HepG2 (cell line): Measurements from ENCODE around the gene NOXA1. TPM values are rescaled to one million over a fixed set of nuclear protein-coding genes. Genes with fewer than 3 reads are reported as not detected.
A peak's percentile ranks its signal among the peaks of the same experiment; 100 is the strongest.

Experiments used
- ATAC-seq: fragments of 200-7000 bp; cut with Tn5 transposase; 3 replicates; pipeline ENCODE4 v1.9.1; 2020; ENCODE audit warnings: mild to moderate bottlenecking, moderate library complexity
- BruUV-seq: library from RNA; stranded (reverse); fragments of 400-500 nt; replicated peaks from 2 replicates; lab custom pipeline; 2021; lab: Mats Ljungman, UMichigan
- CTCF ChIA-PET: fragments of 300-600 bp; formaldehyde crosslinking; extraction: SDS; loops from one replicate; lab custom pipeline; 2021; ENCODE audit warnings: low total read pairs, inconsistent platforms, low intra/inter-chr PET ratio; lab: Yijun Ruan, JAX
- POLR2A ChIA-PET: fragments of 350-600 bp; sonication (Branson Sonifier 250); formaldehyde crosslinking; loops from one replicate; lab custom pipeline; 2020; ENCODE audit warnings: antibody characterized with exemption, inconsistent platforms; lab: Yijun Ruan, JAX
- DNase-seq: peaks from one replicate; pipeline ENCODE4 v3.0.0-alpha.2; 2015; ENCODE audit warnings: low spot score
- FAIRE-seq: peaks from 3 replicates; lab custom pipeline; 2011; peaks lifted over from hg19 to GRCh38; lab: Jason Lieb, UNC
- H2AFZ ChIP-seq: one replicate; pipeline ENCODE4 v1.6.1; 2011; ENCODE audit warnings: low read length, inconsistent platforms
- H3K27ac ChIP-seq: fragments of 300-600 bp; 3 replicates; pipeline ENCODE4 v1.8.0; 2011; ENCODE audit warnings: mixed run types, mild to moderate bottlenecking, mixed read lengths, low read length, inconsistent platforms; ENCODE audit not compliant: insufficient read depth; ENCODE audit errors: extremely low read length
- H3K27me3 ChIP-seq, 2 experiments: fragments of 200-600 bp in 1 of 2; 2 replicates in 1 of 2; 3 replicates in 1 of 2; pipeline versions ENCODE4 v1.6.0 to v1.8.0; 2011; ENCODE audit warnings: low read length in 2 of 2, mild to moderate bottlenecking in 2 of 2, moderate library complexity in 2 of 2, inconsistent platforms in 1 of 2; ENCODE audit not compliant: insufficient read depth in 2 of 2, control insufficient read depth in 1 of 2
- H3K36me3 ChIP-seq, 2 experiments: fragments of 200-600 bp in 1 of 2; replicated peaks in 1 of 2; 2 replicates in 1 of 2; 3 replicates in 1 of 2; pipeline versions ENCODE4 v1.5.1 to v1.8.0; 2011; ENCODE audit warnings: low read length in 2 of 2, inconsistent platforms in 1 of 2; ENCODE audit not compliant: insufficient read depth in 2 of 2, control insufficient read depth in 1 of 2
- H3K4me1 ChIP-seq: 2 replicates; pipeline ENCODE4 v1.5.1; 2012; ENCODE audit warnings: low read length, inconsistent platforms; ENCODE audit not compliant: insufficient read depth
- H3K4me2 ChIP-seq: 2 replicates; pipeline ENCODE4 v1.6.0; 2011; ENCODE audit warnings: low read depth, low read length, inconsistent platforms
- H3K4me3 ChIP-seq, 3 experiments: fragments of 200-600 bp in 1 of 3; sonication (generic), shearing (Covaris generic) in 1 of 3; replicated peaks in 1 of 3; 2 replicates each; pipeline ENCODE4 v1.5.1; 2011 to 2016; ENCODE audit warnings: low read length in 3 of 3, inconsistent platforms in 2 of 3, low read depth in 2 of 3, mild to moderate bottlenecking in 2 of 3, control low read depth in 1 of 3, mixed read lengths in 1 of 3; ENCODE audit not compliant: insufficient read depth in 1 of 3
- H3K79me2 ChIP-seq: one replicate; pipeline ENCODE4 v1.6.1; 2011; ENCODE audit warnings: low read length, inconsistent platforms; ENCODE audit not compliant: insufficient read depth
- H3K9ac ChIP-seq: 2 replicates; pipeline ENCODE4 v1.6.0; 2011; ENCODE audit warnings: mild to moderate bottlenecking, low read depth, low read length, inconsistent platforms; ENCODE audit not compliant: insufficient read depth
- H3K9me3 ChIP-seq: 2 replicates; pipeline ENCODE4 v1.5.1; 2012; ENCODE audit warnings: mild to moderate bottlenecking, low read length
- H4K20me1 ChIP-seq: 2 replicates; pipeline ENCODE4 v1.6.0; 2011; ENCODE audit warnings: inconsistent platforms, mild to moderate bottlenecking, low read length, moderate library complexity; ENCODE audit not compliant: insufficient read depth
- CHD2 ChIP-seq: IDR thresholded peaks from 2 replicates; pipeline ENCODE4 v1.6.1; 2011; ENCODE audit warnings: low read depth, low read length, improper control_type of control experiment
- MXI1 ChIP-seq: IDR thresholded peaks from 3 replicates; pipeline ENCODE4 v1.6.1; 2012; ENCODE audit warnings: low read depth, low read length, inconsistent platforms, borderline replicate concordance
- NR2F6 ChIP-seq, 2 experiments: IDR thresholded peaks; 2 replicates each; pipeline ENCODE4 v1.6.1; 2016; ENCODE audit warnings: antibody characterized with exemption in 1 of 2, mild to moderate bottlenecking in 1 of 2
- PHB2 ChIP-seq: fragments of 450-650 bp; IDR thresholded peaks from 2 replicates; pipeline ENCODE4 v1.6.1; 2018; ENCODE audit not compliant: partially characterized antibody
- RFX3 ChIP-seq: IDR thresholded peaks from 2 replicates; pipeline ENCODE4 v1.6.1; 2016; ENCODE audit warnings: missing biosample characterization, missing genetic modification reagents
- ZMYM3 ChIP-seq: sonication (generic); formaldehyde crosslinking; IDR thresholded peaks from 2 replicates; pipeline ENCODE4 v1.5.1; 2020; ENCODE audit warnings: mild to moderate bottlenecking, missing genetic modification reagents
- ZNF143 ChIP-seq: sonication (generic); formaldehyde crosslinking; IDR thresholded peaks from 2 replicates; pipeline ENCODE4 v1.4.0; 2020; ENCODE audit warnings: missing genetic modification reagents
- ZNF547 ChIP-seq: sonication (generic); formaldehyde crosslinking; IDR thresholded peaks from 2 replicates; pipeline ENCODE4 v1.5.1; 2020; ENCODE audit warnings: mild to moderate bottlenecking, missing genetic modification reagents
- ZNF674 ChIP-seq: sonication (generic); formaldehyde crosslinking; IDR thresholded peaks from 2 replicates; pipeline ENCODE4 v1.5.0; 2020; ENCODE audit warnings: low read depth, mild to moderate bottlenecking, missing genetic modification reagents
- ZNF770 ChIP-seq: sonication (generic); formaldehyde crosslinking; IDR thresholded peaks from 2 replicates; pipeline ENCODE4 v1.5.0; 2020; ENCODE audit warnings: mild to moderate bottlenecking, missing genetic modification reagents
- WGBS: methylation state at CpG from one replicate; pipeline ENCODE4 v1.1.6; 2017; ENCODE audit warnings: low lambda C conversion rate; 5-methylcytosine and 5-hydroxymethylcytosine counted together
- in situ Hi-C: cut with HindIII; loops from 2 replicates; pipeline ENCODE4 v1.10.0; 2017; ENCODE audit warnings: low pct_unique_long_range_greater_than_20kb; ENCODE audit not compliant: extremely low pct_ligation_motif_present
- intact Hi-C: fragments of 100-400 bp; cut with micrococcal nuclease; formaldehyde crosslinking; loops from one replicate; pipeline ENCODE4 v1.10.0; 2022; ENCODE audit not compliant: unreplicated experiment
- polyA plus RNA-seq, 8 experiments: library from polyadenylated mRNA; depleted of rRNA in 3 of 8; stranded (reverse) in 7 of 8; unstranded in 1 of 8; fragments of >200 nt; fragmentation: Illumina TruSeq in 4 of 8; extraction: Trizol in 4 of 8; gene quantifications; 2 replicates each; pipeline versions ENCODE4 v1.2.1 to v1.2.3, GENCODE V29; 2011 to 2016; ENCODE audit warnings: low read depth in 4 of 8, missing spikeins in 1 of 8, mixed read lengths in 1 of 8; ENCODE audit not compliant: insufficient read depth in 1 of 8
- total RNA-seq, 5 experiments: library from RNA; depleted of rRNA; stranded (reverse); fragments of >200 nt; fragmentation: Illumina TruSeq; extraction: Trizol; gene quantifications; 2 replicates each; pipeline ENCODE4 v1.2.3, GENCODE V29; 2016; ENCODE audit warnings: low read depth in 1 of 5
- TF ChIP-seq, protein P1 (sequence below): sonication (generic); formaldehyde crosslinking; IDR thresholded peaks from 2 replicates; pipeline ENCODE4 v1.5.0; 2020; ENCODE audit warnings: mild to moderate bottlenecking, missing genetic modification reagents, moderate library complexity

Gene NOXA1
- total and polyA plus RNA-seq, 2 of the 13 experiments (the other 11 are each of a cell fraction or from before 2014, with no cell fraction given) = 0.78 to 1.2 TPM

DNA sequence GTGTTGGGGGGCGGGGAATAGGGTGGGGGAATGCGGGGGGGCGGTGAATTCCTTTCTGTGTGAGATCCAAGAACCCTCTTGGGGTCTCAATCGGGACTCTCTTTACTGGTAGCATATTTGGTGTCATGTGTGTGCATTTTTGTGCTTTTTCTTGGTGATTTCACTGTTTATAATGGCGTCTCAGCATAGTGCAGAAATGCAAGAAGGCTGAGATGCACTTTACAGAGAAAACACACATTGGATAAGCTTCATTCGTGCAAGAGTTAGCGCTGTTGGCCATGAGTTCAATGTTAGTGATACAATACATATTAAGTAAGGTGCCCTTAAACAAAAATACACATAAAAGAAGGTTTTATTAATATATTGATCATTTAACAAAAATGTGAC, 18.7 kb downstream of the NOXA1 start:
- H3K27me3 ChIP-seq = peaks cover 7 to 24% of the 10 kb centered on the region in 2 experiments; a peak in 3 of 5 replicates
- TF ChIP-seq ZNF674 (CRISPR knock-in tag) (no peak), PHB2 (no peak), ZNF547 (CRISPR knock-in tag) (no peak), CHD2 (no peak)
- H3K4me2 ChIP-seq = peak overlapping the region; percentile 79
- H3K4me3 ChIP-seq = peak overlapping the region; percentile 26 to 58 (median 46); a peak in 5 of 6 replicates
- WGBS = 2% methylated on average over 6 of the region's 7 CpGs
- FAIRE-seq = no peak
- POLR2A ChIA-PET = interaction anchor here (0.6 to 2.3 kb wide), 12 partner anchors 10 to 201 kb away, joined by 3 to 26 read pairs (median 6); partner anchors contain the start of genes EXD3, NOXA1, NRARP and NSMF
- peaks cover 27% of the 10 kb centered on the region for H3K4me1 ChIP-seq
- no peak for DNase-seq
- in situ Hi-C loops (no loop called here), intact Hi-C loops (no loop called here)
- BruUV-seq = TSS peak; percentile 84
- H3K9ac ChIP-seq = no peak overlapping the region
- peak overlapping the region; percentile 71 for H3K27ac ChIP-seq
- no peak for ATAC-seq
- no peaks in the 10 kb centered on the region for H3K36me3 ChIP-seq
- H4K20me1 ChIP-seq = no peaks in the 10 kb centered on the region; the same call in 1 of the 2 replicates
- CTCF ChIA-PET = interaction anchor here (1.5 kb wide), 1 partner anchor 18 kb away, joined by 6 read pairs; the partner anchor contains the start of gene NOXA1
- H3K79me2 ChIP-seq = no peaks in the 10 kb centered on the region
- H3K9me3 ChIP-seq = no peaks in the 10 kb centered on the region
- no peak overlapping the region for H2AFZ ChIP-seq

- WGBS = 80% methylated on average over 14 of the region's 14 CpGs
- no peak for DNase-seq
- BruUV-seq = no TSS peak
- Histone ChIP-seq H4K20me1 (peaks cover 4% of the 10 kb centered on the region; the same call in 1 of the 2 replicates), H3K27ac (no peak overlapping the region), H3K79me2 (no peaks in the 10 kb centered on the region), H3K4me2 (no peak overlapping the region), H3K4me3 (no peak overlapping the region), H3K36me3 (peaks cover 0 to 5% of the 10 kb centered on the region in 2 experiments; a peak in 1 of 5 replicates), H3K27me3 (peaks cover 0 to 4% of the 10 kb centered on the region in 2 experiments; a peak in 1 of 5 replicates), H3K9ac (no peak overlapping the region), H3K9me3 (no peaks in the 10 kb centered on the region), H3K4me1 (peaks cover 25% of the 10 kb centered on the region), H2AFZ (no peak overlapping the region)
- ChIA-PET CTCF (interaction anchor here (0.6 to 2.5 kb wide), 3 partner anchors 21 to 157 kb away, joined by 3 to 23 read pairs (median 6); partner anchors contain the start of genes EXD3 and NOXA1), POLR2A (interaction anchor here (1.6 kb wide), 1 partner anchor 21 kb away, joined by 7 read pairs; the partner anchor contains the start of genes EXD3 and NOXA1)
- no peak for FAIRE-seq
- intact Hi-C loops = no loop called here
- ATAC-seq = no peak
- in situ Hi-C loops = no loop called here
- TF ChIP-seq NR2F6 (IDR thresholded peaks at IDR 0.05) (no peak), NR2F6 (CRISPR knock-in tag; IDR thresholded peaks at IDR 0.05) (no peak), ZMYM3 (0 out of 2 replicates have a peak, but pooled peaks have one; percentile 48), ZNF143 (CRISPR knock-in tag) (no peak), RFX3 (no peak), MXI1 (no peak), ZNF770 (CRISPR knock-in tag) (peak; percentile 87)
- TF ChIP-seq, protein P1, sequence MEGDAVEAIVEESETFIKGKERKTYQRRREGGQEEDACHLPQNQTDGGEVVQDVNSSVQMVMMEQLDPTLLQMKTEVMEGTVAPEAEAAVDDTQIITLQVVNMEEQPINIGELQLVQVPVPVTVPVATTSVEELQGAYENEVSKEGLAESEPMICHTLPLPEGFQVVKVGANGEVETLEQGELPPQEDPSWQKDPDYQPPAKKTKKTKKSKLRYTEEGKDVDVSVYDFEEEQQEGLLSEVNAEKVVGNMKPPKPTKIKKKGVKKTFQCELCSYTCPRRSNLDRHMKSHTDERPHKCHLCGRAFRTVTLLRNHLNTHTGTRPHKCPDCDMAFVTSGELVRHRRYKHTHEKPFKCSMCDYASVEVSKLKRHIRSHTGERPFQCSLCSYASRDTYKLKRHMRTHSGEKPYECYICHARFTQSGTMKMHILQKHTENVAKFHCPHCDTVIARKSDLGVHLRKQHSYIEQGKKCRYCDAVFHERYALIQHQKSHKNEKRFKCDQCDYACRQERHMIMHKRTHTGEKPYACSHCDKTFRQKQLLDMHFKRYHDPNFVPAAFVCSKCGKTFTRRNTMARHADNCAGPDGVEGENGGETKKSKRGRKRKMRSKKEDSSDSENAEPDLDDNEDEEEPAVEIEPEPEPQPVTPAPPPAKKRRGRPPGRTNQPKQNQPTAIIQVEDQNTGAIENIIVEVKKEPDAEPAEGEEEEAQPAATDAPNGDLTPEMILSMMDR (CRISPR knock-in tag) = peak; percentile 31
These were observed 21.1 kb downstream of the NOXA1 start for GRCh38 chr9:137444106-137444790.
